ENCODE measurements around the gene C1orf210.

- no peak for TF ChIP-seq POLR2AphosphoS5 (IDR thresholded peaks at IDR 0.05; ENCODE audit: low read depth, low read length)
- no peak for TF ChIP-seq TAF1 (IDR thresholded peaks at IDR 0.05; ENCODE audit: low read depth, low read length)
Observed at GRCh38 chr1:43266881-43267280, 18.5 kb downstream of the C1orf210 start.

All from GM12891 (cell line).